MCF 10A (cell line): ENCODE data around the gene GMPR2. TPM values are rescaled to one million over a fixed set of nuclear protein-coding genes. Genes with fewer than 3 reads are reported as not detected.

Experiments used
- BruUV-seq: library from RNA; stranded (reverse); fragments of 400-500 nt; replicated peaks from 2 replicates; lab custom pipeline; 2021; lab: Mats Ljungman, UMichigan
- CTCF ChIA-PET: fragments of 300-600 bp; sonication (Branson Sonifier 250); formaldehyde crosslinking; extraction: SDS; loops from one replicate; lab custom pipeline; 2021; ENCODE audit warnings: antibody characterized with exemption, inconsistent platforms; lab: Yijun Ruan, JAX
- POLR2A ChIA-PET: fragments of 300-600, 350-650 bp; sonication (Branson Sonifier 250); formaldehyde crosslinking; extraction: SDS; loops from one replicate; lab custom pipeline; 2020; ENCODE audit warnings: antibody characterized with exemption, inconsistent platforms; lab: Yijun Ruan, JAX
- DNase-seq: peaks from one replicate; pipeline ENCODE4 v3.0.0-alpha.2; 2018; ENCODE audit not compliant: unreplicated experiment
- H3K27ac Mint-ChIP-seq: one replicate; pipeline ENCODE4 v1.8.0; 2022; ENCODE audit warnings: mild to moderate bottlenecking, low read depth, mixed read lengths; ENCODE audit not compliant: unreplicated experiment
- H3K27me3 Mint-ChIP-seq: one replicate; pipeline ENCODE4 v1.8.0; 2022; ENCODE audit warnings: mixed read lengths; ENCODE audit not compliant: insufficient read depth, unreplicated experiment
- H3K36me3 Mint-ChIP-seq: one replicate; pipeline ENCODE4 v1.8.0; 2022; ENCODE audit warnings: mild to moderate bottlenecking, moderate library complexity, mixed read lengths; ENCODE audit not compliant: insufficient read depth, unreplicated experiment
- H3K4me1 Mint-ChIP-seq: one replicate; pipeline ENCODE4 v1.8.0; 2022; ENCODE audit warnings: mixed read lengths; ENCODE audit not compliant: insufficient read depth, unreplicated experiment
- H3K4me3 Mint-ChIP-seq: one replicate; pipeline ENCODE4 v1.8.0; 2022; ENCODE audit warnings: mild to moderate bottlenecking, moderate library complexity, mixed read lengths; ENCODE audit not compliant: unreplicated experiment
- H3K9me3 Mint-ChIP-seq: one replicate; pipeline ENCODE4 v1.8.0; 2022; ENCODE audit warnings: mixed read lengths; ENCODE audit not compliant: unreplicated experiment
- intact Hi-C: fragments of 100-400 bp; cut with micrococcal nuclease; formaldehyde crosslinking; loops from 2 replicates; pipeline ENCODE4 v1.14.1; 2022
- total RNA-seq: library from RNA; stranded (reverse); gene quantifications from 2 replicates; pipeline ENCODE4 v1.2.3, GENCODE V29; 2022
- TF ChIP-seq, protein P1 (sequence below): fragments of 200-600 bp; IDR thresholded peaks from one replicate; pipeline ENCODE4 v1.8.0; 2022; ENCODE audit warnings: antibody characterized with exemption, mild to moderate bottlenecking; ENCODE audit not compliant: unreplicated experiment

Gene GMPR2
- total RNA-seq, 1 experiment from 2014 or later: 77.3 TPM

DNA sequence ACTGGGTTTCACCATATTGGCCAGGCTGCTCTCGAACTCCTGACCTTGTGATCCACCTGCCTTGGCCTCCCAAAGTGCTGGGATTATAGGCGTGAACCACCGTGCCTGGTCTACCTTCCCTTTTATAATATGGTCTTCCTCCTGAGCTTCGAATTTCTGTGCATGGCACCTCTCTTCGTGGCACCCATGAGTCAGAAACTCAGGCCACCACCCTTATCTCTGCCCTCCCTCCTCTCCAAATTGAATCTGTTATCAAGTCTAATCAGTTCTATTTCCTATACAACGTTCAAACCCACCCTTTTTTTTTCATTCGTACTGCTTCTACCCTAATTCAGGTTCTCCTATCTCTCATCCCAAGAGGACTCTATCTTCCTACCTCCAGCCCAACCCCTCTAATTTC is 14.7 kb downstream of the GMPR2 start:
- no TSS peak for BruUV-seq
- Mint-ChIP-seq H3K4me1 (peaks cover 12% of the 10 kb centered on the region), H3K27me3 (no peaks in the 10 kb centered on the region), H3K4me3 (no peak overlapping the region), H3K36me3 (peaks cover 14% of the 10 kb centered on the region), H3K27ac (no peak overlapping the region), H3K9me3 (no peaks in the 10 kb centered on the region)
- ChIA-PET POLR2A (interaction anchor here (0.6 to 3.9 kb wide), 8 partner anchors 10 to 139 kb away, joined by 3 to 20 read pairs (median 4); partner anchors contain the start of genes DHRS1, NOP9 and RABGGTA), CTCF (interaction anchor here (0.5 to 17.7 kb wide), 10 partner anchors 16 to 1399 kb away, joined by 3 to 457 read pairs (median 5); partner anchors contain the start of genes CIDEB, DHRS1, LTB4R2 and NOP9)
- intact Hi-C loops: no loop called here
- no peak for DNase-seq
- TF ChIP-seq, protein P1, sequence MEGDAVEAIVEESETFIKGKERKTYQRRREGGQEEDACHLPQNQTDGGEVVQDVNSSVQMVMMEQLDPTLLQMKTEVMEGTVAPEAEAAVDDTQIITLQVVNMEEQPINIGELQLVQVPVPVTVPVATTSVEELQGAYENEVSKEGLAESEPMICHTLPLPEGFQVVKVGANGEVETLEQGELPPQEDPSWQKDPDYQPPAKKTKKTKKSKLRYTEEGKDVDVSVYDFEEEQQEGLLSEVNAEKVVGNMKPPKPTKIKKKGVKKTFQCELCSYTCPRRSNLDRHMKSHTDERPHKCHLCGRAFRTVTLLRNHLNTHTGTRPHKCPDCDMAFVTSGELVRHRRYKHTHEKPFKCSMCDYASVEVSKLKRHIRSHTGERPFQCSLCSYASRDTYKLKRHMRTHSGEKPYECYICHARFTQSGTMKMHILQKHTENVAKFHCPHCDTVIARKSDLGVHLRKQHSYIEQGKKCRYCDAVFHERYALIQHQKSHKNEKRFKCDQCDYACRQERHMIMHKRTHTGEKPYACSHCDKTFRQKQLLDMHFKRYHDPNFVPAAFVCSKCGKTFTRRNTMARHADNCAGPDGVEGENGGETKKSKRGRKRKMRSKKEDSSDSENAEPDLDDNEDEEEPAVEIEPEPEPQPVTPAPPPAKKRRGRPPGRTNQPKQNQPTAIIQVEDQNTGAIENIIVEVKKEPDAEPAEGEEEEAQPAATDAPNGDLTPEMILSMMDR: no peak

DNA sequence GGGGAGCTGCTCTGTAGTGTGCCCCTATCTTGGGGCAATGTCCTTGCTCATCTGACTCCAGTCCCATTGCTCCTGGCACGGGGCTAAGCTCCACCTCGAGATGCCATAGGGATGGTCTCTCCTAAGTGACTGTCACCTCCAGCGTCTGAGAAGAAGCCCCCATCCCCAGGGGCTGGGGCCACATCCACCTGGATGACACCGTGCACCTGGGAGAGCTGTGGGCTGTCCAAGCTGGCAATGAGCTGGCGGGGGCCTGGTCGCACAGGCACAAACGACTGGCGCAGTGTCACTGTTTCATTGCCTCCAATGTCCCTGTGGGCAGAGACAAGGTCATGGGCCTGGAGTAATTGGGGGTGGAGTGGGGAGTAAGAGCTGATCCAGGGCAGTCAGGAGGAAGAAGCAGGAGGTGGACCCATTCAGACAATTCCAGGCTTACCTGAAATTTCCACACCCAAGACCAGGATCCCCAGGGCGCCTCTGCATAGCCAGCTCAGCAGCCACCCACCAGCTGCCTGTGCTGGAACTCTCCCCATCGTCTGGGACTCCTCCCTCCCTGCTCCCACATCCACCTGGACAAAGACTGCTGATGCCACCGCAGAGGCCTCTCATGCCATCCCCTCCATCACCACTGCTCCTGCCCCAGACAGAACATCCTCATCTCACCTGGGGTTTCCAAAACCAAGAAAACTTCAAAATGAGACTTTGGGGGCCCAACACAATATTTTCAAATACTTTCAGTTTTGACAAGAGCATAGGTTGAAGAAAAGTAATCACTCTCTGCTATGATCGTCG is 16.7 kb downstream of the GMPR2 start:
- H3K27me3 Mint-ChIP-seq: no peaks in the 10 kb centered on the region
- CTCF ChIA-PET: interaction anchor here (1.3 to 17.7 kb wide), 3 partner anchors 17 to 59 kb away, joined by 9 to 457 read pairs (median 414); partner anchors contain the start of genes CIDEB, DHRS1, NOP9 and RABGGTA
- POLR2A ChIA-PET: interaction anchor here (1.4 to 2.4 kb wide), 2 partner anchors 21 to 48 kb away, joined by 3 to 8 read pairs; partner anchors contain the start of gene RABGGTA
- TF ChIP-seq, protein P1: no peak
- BruUV-seq: no TSS peak
- H3K36me3 Mint-ChIP-seq: peaks cover 18% of the 10 kb centered on the region
- H3K27ac Mint-ChIP-seq: no peak overlapping the region
- no peak overlapping the region for H3K4me3 Mint-ChIP-seq
- intact Hi-C loops: no loop called here
- DNase-seq: no peak
- peaks cover 6% of the 10 kb centered on the region for H3K4me1 Mint-ChIP-seq
- no peaks in the 10 kb centered on the region for H3K9me3 Mint-ChIP-seq

DNA sequence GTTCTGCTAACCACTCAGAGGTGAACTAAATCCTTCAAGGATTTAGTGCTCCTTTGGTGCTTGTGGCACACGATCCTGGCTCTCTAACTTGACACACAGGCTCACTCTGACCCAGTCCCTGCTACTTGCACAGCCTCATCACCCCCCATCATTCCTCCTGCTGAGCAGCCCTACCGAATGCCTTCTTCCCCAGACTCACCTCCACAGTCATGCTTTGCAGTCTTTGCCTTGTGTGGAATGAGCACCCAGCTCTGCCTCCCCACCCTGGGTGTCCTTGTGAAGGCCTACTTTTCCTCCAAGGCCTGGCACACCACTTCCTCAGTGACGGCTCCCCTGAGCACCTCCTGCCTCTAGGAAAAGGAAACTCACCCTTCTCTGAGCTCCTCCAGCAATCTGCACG is 17.6 kb downstream of the GMPR2 start:
- intact Hi-C loops: no loop called here
- Mint-ChIP-seq H3K36me3 (peaks cover 11% of the 10 kb centered on the region), H3K4me3 (no peak overlapping the region), H3K27me3 (no peaks in the 10 kb centered on the region), H3K9me3 (no peaks in the 10 kb centered on the region), H3K27ac (peak overlapping the region; percentile 24), H3K4me1 (peaks cover 6% of the 10 kb centered on the region)
- CTCF ChIA-PET: interaction anchor here (0.6 to 32.3 kb wide), 6 partner anchors 8 to 186 kb away, joined by 3 to 457 read pairs (median 15); partner anchors contain the start of genes CIDEB and TINF2
- no TSS peak for BruUV-seq
- TF ChIP-seq, protein P1: no peak
- no peak for DNase-seq
- POLR2A ChIA-PET: interaction anchor here (0.9 to 2.3 kb wide), 4 partner anchors 8 to 48 kb away, joined by 3 to 18 read pairs (median 6); partner anchors contain the start of gene TINF2

DNA sequence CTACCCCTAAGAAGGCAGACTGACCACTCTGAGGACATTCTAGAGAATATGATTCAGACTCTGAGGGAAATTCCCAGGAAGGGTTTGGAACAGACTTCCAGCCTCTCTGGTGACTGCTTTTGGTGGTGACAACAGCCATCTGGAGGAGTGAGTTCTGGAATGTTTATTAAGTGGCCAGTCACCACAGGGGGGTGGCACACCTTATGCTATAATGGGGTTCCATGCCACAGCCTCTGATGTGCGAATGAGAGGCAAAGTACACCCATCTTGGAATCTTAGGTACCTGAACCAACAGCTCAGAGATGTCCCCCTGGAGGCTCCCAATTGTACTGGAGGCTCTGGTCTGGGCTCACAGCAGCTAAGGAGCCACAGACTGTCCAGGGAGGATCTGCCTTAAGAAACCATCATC is 19.2 kb downstream of the GMPR2 start:
- intact Hi-C loops: no loop called here
- DNase-seq: no peak
- CTCF ChIA-PET: interaction anchor here (0.6 to 32.3 kb wide), 8 partner anchors 10 to 83 kb away, joined by 3 to 457 read pairs (median 12); partner anchors contain the start of genes ADCY4, CIDEB, RABGGTA and TINF2
- Mint-ChIP-seq H3K36me3 (peaks cover 20% of the 10 kb centered on the region), H3K4me3 (no peak overlapping the region), H3K27ac (no peak overlapping the region), H3K9me3 (no peaks in the 10 kb centered on the region), H3K27me3 (no peaks in the 10 kb centered on the region), H3K4me1 (peaks cover 7% of the 10 kb centered on the region)
- POLR2A ChIA-PET: interaction anchor here (1.3 to 2.3 kb wide), 3 partner anchors 10 to 47 kb away, joined by 3 to 18 read pairs (median 5); partner anchors contain the start of gene TINF2
- no TSS peak for BruUV-seq
- TF ChIP-seq, protein P1: no peak
